Measurements from ENCODE around the gene ZRSR2.
"Not testable (repeated sequence)": the region's sequence is repeated elsewhere in the genome, so short reads cannot be mapped to it uniquely, and the experiment has no call there.

ZRSR2 gene

DNA sequence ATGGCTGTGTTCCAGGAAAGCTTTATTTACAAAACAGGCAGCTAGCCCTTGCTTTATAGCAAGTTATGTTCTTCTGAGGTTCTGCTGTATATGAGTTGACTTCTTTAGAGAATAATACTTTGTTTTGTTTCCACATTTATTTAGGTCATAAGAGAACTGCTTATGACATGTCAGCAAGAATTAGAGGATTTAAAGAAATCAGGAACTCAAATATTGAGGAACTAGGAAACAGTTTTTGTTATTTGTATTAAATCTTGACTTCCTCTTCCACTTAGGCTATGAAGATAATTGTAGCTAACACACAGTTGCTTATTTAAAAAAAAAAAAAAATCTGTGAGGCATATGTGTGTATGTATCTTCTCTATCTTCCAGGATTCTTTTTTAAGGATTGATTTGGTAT is 14.3 kb downstream of the ZRSR2 start:
- no peak for DNase-seq (ENCODE audit: low read depth)

DNA sequence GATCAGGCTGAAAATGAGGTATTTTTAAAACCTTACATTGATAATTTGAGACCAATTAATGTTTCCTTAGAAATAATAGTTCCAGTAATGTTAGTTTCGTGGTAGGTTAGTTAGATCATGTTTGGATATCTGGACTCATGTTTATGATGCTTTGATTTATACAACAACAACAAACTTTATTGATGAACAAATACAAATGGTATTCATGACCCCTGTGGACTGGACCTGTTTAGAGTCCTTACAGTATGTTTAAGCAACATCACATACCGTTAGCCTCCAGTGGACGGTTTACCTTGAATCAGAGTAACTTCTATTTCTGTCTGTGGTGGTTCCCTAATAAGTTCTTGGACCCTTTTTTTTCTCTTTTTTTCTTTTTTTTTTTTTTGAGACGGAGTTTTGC is 18.0 kb downstream of the ZRSR2 start:
- no peak for DNase-seq (ENCODE audit: low read depth)

- DNase-seq (ENCODE audit: low read depth) = no peak
Measured at GRCh38 chrX:15812192-15812938, 22.1 kb downstream of the ZRSR2 start.

DNA sequence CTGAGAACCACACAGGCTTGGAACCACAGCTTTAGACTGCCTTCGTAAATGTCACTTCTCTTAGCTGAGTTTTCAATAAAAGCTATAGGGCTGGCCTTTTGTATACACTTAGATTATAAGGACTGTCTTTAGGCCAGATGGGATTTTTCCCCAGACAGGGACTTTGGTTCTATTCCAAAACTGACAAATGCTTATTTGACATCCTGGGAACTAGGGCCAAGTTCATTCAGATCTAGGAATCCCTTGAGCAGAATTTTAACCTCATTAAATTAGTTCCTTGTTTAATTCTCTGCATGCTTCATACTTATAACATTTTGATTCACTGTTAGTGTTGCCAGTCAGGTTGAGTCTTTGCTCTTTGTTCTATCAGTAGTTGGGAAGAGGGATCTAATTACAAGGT is 23.1 kb downstream of the ZRSR2 start:
- DNase-seq (ENCODE audit: low read depth) = no peak

GRCh38 chrX:15814771-15815365 is 24.6 kb downstream of the ZRSR2 start:
- DNase-seq (ENCODE audit: low read depth) = no peak

DNA sequence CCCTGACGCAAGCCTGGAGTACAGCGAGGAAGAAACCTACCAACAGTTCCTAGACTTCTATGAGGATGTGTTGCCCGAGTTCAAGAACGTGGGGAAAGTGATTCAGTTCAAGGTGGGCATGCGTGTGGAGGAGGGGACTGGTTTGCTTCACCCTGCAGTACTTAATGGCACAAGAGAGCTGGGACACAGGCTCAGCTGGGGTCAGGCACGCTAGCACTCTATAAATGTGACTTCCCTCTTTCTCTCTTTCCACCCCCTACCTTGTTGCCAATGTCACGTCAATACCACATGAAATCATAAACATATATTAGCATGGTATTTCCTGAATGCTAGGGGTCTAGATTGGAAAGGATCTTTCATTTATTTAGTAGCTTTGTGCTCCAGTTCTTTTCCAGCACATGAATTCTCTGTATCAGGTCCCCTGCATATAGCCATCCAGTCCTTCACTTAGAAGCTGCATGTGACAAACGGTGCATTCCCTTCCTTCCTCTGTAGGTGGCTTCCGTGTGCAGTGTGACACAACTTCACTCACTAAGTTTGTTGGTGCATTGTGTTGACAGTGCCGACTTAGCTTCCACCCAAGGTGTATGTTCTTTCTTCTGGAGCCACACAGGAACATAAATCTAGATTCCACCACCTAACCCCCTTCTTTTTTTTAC is 25.6 kb downstream of the ZRSR2 start:
- DNase-seq (ENCODE audit: low read depth) = no peak

- DNase-seq (ENCODE audit: low read depth) = no peak
Measured at GRCh38 chrX:15816438-15816809, 26.1 kb downstream of the ZRSR2 start.

GRCh38 chrX:15816886-15817285 is 26.6 kb downstream of the ZRSR2 start:
- DNase-seq (ENCODE audit: low read depth) = no peak

DNA sequence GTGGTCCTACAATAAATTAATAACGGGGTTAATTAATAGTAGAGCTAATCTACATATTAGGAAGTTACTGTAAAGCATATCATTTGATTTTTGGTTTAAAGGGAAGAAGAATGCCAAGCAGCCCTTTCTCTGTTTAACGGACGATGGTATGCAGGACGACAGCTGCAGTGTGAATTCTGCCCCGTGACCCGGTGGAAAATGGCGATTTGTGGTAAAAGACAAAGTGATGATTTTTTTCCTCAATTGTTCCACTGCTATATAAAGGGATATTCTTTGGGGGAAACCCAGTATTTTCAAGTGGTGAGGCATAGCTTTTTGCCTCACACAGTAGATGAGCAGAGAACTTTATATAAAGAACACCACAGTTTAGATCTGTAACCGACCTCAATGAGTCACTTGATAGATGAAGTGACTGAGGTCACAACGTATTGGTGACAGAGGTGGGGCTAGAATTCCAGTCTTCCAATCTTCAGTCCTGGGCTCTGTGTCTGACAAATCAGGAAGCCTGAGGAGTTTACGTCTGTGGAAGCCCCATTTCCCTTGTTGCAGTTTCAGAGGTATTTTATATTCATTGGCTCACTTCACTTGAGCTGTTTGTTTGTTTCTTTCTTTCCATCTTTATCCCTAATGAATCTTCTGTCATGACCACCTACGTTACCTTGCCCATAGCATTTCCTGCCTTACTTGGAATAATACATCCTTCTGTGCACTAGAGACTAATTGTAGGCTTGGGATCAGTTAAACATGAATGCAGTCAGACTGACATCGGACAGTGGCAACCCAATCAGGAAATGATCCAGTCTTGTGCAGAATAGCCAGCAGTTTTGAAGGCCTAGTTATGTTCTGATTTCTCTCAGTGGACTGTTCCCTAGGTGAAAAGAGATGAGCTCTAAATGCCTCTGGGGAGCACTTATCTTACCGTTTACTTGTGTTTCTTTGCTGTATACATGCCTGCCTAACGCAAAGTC is 30.1 kb downstream of the ZRSR2 start:
- no peak for DNase-seq (ENCODE audit: low read depth)

DNA sequence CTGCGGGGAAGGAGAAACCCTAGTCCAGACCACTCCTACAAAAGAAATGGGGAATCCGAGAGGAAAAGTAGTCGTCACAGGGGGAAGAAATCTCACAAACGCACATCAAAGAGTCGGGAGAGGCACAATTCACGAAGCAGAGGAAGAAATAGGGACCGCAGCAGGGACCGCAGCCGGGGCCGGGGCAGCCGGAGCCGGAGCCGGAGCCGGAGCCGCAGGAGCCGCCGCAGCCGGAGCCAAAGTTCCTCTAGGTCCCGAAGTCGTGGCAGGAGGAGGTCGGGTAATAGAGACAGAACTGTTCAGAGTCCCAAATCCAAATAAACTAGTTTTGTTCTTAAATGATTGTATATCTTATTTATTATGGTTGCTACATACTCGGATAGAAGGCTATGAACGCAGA is 32.6 kb downstream of the ZRSR2 start:
- DNase-seq (ENCODE audit: low read depth) = no peak

- DNase-seq (ENCODE audit: low read depth) = no peak
Measured at GRCh38 chrX:15825936-15826335, 35.7 kb downstream of the ZRSR2 start.

GRCh38 chrX:15829217-15829616 is 38.9 kb downstream of the ZRSR2 start:
- DNase-seq (ENCODE audit: low read depth) = no peak

DNA sequence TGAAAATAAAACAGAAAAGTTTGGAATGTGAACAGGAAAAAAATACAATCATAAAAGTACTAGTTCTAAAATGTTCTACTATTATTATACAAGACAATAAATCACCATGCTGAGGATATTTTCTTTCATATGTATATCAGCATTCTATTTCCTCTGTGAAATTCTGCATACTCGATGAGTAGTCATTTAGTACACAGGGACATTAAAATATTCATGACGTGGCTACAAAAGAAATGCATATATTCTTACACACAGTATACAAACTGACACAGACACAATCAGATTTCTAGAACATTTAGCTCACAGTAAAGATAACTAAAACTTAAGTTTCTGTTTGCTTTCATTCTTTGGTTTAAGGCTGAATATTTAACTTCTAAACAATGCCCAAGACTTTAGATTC is 41.1 kb downstream of the ZRSR2 start:
- not testable (repeated sequence) for DNase-seq (ENCODE audit: low read depth)

DNA sequence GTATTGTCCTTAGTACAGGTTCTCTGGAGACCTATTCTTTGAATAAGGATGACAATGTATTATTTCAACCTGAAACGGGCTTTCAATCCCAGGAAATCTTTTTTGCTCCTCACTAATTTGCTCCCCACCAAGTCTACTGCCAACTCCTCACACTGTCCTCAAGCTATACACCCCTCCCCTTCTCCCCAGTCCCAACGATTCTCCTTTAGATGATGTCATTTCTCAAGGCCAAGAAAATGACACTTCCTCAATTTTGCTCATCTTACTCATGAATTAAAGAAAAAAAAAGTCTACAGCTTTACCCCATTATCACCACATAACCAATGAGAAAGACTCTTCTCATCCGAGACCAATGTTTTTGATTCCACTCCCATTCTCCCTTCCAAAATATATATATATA is 43.8 kb downstream of the ZRSR2 start:
- DNase-seq (ENCODE audit: low read depth) = no peak

DNA sequence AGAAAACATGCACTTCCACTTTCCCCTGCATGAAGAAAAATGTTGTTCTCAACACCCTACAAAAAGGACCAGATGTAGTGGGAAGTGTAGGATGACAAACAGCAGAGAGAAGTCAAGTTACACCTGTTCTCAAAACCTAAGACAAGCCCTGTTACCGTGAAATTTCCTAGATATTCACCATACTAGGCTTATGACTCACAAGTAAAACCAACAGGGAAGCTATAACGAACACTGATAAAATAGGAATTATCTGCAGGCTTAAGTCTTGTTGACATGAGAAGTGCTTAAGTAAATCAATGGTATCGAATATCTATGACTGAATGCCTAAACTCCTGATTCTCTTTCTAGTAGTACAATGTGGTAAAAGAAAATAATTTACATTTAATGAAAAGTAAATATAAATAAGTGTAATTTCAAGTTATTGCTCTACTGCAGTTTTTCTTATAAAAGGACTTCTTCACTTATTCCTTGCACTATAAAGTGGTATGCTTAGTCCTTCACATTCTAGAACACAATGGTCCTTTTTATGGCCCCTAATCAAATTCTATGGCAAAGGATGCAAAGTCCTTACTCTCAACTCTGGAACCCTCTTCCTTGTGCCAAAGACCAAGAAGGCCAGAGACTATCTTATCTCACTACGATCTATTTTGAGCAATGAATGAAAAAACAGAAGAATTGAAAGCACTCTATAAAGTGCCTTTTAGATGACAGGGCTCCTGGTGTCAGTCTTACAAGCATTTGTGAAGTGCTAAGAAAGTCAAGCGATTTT is 44.7 kb downstream of the ZRSR2 start:
- DNase-seq (ENCODE audit: low read depth) = no peak

DNA sequence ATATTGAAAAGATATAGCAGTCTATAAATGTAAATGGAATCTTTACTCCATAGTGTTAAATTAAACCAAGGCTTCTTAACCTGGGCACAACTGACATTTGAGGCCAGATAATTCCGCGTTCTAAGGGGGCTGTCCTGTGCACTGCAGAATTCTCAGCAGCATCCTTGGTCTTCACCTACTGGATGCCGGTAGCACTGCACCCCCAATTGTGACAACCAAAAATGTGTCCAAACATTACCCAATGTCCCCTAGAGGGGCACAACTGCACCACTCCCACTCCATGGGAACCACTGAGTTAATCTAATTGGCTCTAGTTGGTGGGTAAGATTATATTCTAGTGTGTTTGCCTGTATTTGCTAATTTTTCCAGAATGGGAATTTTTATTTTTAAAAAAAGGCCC is 47.7 kb downstream of the ZRSR2 start:
- no peak for DNase-seq (ENCODE audit: low read depth)

GRCh38 chrX:15841853-15842516 is 51.7 kb downstream of the ZRSR2 start:
- no peak for DNase-seq (ENCODE audit: low read depth)

- no peak for DNase-seq (ENCODE audit: low read depth)
Measured at GRCh38 chrX:15843960-15844359, 53.7 kb downstream of the ZRSR2 start.

DNA sequence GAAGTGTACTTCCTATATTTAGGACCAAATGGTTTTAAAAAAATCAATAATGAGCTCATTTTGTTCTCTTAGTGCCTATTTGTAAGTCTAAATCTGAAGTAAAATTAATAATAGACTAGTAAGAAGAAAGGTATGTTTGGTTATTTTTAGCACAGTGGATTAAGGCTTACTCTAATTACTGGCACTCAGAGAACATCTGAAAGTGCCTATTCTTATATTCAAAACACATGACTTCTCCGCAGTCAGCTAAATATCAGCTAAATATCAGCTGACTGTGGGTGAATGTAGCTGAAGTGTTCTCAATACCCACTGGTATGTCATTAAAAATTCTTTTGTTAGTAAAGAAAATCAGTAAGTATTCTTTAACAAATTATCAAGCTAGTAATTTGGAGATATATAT is 58.3 kb downstream of the ZRSR2 start:
- no peak for DNase-seq (ENCODE audit: low read depth)

DNA sequence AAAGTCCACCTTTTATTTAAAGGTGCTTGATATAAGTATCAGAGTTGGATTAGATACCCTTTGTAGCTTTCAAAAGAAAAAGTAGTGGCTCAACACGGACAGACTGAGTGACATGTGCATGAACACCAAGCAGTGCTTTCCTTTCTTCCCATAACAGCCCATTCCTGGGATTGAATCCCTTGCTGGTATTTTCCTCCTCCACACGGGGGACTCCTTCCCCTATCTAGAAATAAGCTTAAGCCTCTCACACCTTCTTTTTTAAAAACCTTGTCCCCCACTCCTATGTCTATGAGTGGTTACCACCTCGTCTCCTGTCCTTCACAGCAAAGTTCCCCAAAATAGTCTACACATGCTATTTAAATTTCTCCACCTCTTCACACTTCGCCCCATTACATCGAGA is 59.3 kb downstream of the ZRSR2 start:
- DNase-seq (ENCODE audit: low read depth) = no peak

DNA sequence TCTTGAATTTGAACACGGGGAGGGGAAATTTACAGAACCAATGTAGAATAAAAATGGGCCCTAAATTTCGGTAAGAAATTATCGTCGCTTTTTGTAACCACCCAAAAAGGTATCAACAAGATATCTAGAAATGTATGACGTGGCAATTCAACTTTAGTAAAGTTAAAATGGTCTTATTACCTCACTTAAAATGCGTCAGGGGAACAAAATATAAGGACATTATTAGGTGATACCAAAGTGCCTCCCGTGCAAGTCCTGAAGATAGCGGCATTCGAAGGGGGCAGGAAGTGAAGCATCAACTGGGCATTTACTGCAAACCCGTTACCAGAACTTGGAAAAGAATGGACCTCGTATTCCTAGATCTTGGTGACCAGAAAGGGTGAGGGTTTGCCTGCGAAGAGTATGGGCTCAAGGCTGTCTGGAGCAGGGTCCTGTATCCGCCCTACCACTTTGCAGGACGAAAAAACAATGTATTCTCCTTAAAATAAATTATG is 63.3 kb downstream of the ZRSR2 start:
- no peak for DNase-seq (ENCODE audit: low read depth)
